Caco-2 (cell line): Measurements from ENCODE around the gene MYORG. TPM values are rescaled to one million over a fixed set of nuclear protein-coding genes. Genes with fewer than 3 reads are reported as not detected.

Source experiments
- Bru-seq: library from RNA; stranded (reverse); fragments of 400-500 nt; gene quantifications from one replicate; lab custom pipeline; 2021; lab: Mats Ljungman, UMichigan
- BruChase-seq, 2 experiments: library from RNA; stranded (reverse); fragments of 400-500 nt; gene quantifications; one replicate each; lab custom pipeline; 2021; lab: Mats Ljungman, UMichigan
- BruUV-seq: library from RNA; stranded (reverse); fragments of 400-500 nt; replicated peaks from 2 replicates; lab custom pipeline; 2021; lab: Mats Ljungman, UMichigan
- CTCF ChIA-PET: fragments of 300-600 bp; sonication (Branson Sonifier 250); formaldehyde crosslinking; loops from one replicate; lab custom pipeline; 2022; ENCODE audit warnings: antibody characterized with exemption; lab: Charles Lee
- POLR2A ChIA-PET: fragments of 300-600 bp; sonication (Branson Sonifier 250); formaldehyde crosslinking; loops from one replicate; lab custom pipeline; 2022; ENCODE audit warnings: antibody characterized with exemption; lab: Charles Lee
- DNase-seq, 2 experiments: peaks; one replicate each; pipeline versions ENCODE4 v3.0.0 to v3.0.0-alpha.2; 2020 to 2022
- H3K27me3 ChIP-seq: replicated peaks from 2 replicates; pipeline ENCODE4 v1.6.0; 2011; ENCODE audit warnings: low read length; ENCODE audit not compliant: control insufficient read depth, insufficient read depth
- H3K36me3 ChIP-seq: 2 replicates; pipeline ENCODE4 v1.5.1; 2011; ENCODE audit warnings: low read length; ENCODE audit not compliant: control insufficient read depth, insufficient read depth
- H3K4me1 ChIP-seq: fragments of 250-450 bp; sonication (Bioruptor Pico); 2 replicates; pipeline ENCODE4 v1.5.1; 2020; ENCODE audit warnings: mild to moderate bottlenecking
- H3K4me3 ChIP-seq: 2 replicates; pipeline ENCODE4 v1.5.1; 2011; ENCODE audit warnings: low read depth, mild to moderate bottlenecking, control low read depth, low read length
- H3K9me3 ChIP-seq: fragments of 250-450 bp; sonication (Bioruptor Pico); 2 replicates; pipeline ENCODE4 v1.5.1; 2020; ENCODE audit warnings: mild to moderate bottlenecking, moderate library complexity
- H3K27ac Mint-ChIP-seq: one replicate; pipeline ENCODE4 v1.8.0; 2022; ENCODE audit warnings: mixed read lengths; ENCODE audit not compliant: unreplicated experiment
- H3K27me3 Mint-ChIP-seq: one replicate; pipeline ENCODE4 v1.8.0; 2022; ENCODE audit warnings: mixed read lengths; ENCODE audit not compliant: insufficient read depth, unreplicated experiment
- H3K36me3 Mint-ChIP-seq: one replicate; pipeline ENCODE4 v1.8.0; 2022; ENCODE audit warnings: mild to moderate bottlenecking, mixed read lengths; ENCODE audit not compliant: insufficient read depth, unreplicated experiment
- H3K4me1 Mint-ChIP-seq: one replicate; pipeline ENCODE4 v1.8.0; 2022; ENCODE audit warnings: low read depth, mixed read lengths; ENCODE audit not compliant: unreplicated experiment
- H3K4me3 Mint-ChIP-seq: one replicate; pipeline ENCODE4 v1.8.0; 2022; ENCODE audit warnings: mild to moderate bottlenecking, moderate library complexity, mixed read lengths; ENCODE audit not compliant: unreplicated experiment
- H3K9me3 Mint-ChIP-seq: one replicate; pipeline ENCODE4 v1.8.0; 2022; ENCODE audit warnings: mixed read lengths; ENCODE audit not compliant: unreplicated experiment
- intact Hi-C: fragments of 100-400 bp; cut with micrococcal nuclease; formaldehyde crosslinking; loops from one replicate; pipeline ENCODE4 v1.10.0; 2022; ENCODE audit not compliant: unreplicated experiment
- long read RNA-seq: library from polyadenylated mRNA; stranded (forward); transcript quantifications from one replicate; pipeline ENCODE4 v2.0.0, GENCODE V29; 2022
- total RNA-seq: library from RNA; stranded (reverse); gene quantifications from 2 replicates; pipeline ENCODE4 v1.2.3, GENCODE V29; 2022
- TF ChIP-seq, protein P1 (sequence below), 2 experiments: fragments of 200-600 bp in 1 of 2; IDR thresholded peaks; 1 replicate in 1 of 2; 2 replicates in 1 of 2; pipeline versions ENCODE4 v1.5.1 to v1.8.0; 2011 to 2022; ENCODE audit warnings: antibody characterized with exemption in 1 of 2, control low read depth in 1 of 2, inconsistent platforms in 1 of 2, low read depth in 1 of 2, low read length in 1 of 2, mild to moderate bottlenecking in 1 of 2, moderate library complexity in 1 of 2; ENCODE audit not compliant: insufficient read depth in 1 of 2, severe bottlenecking in 1 of 2, unreplicated experiment in 1 of 2

Gene MYORG
- 33.4 and 37.3 TPM in 2 replicates for total RNA-seq
- Bru-seq, nascent RNA: percentile 82 among the genes with signal in this experiment
- percentile 95 among the genes with signal in this experiment for BruChase-seq, experiment 1, labeled RNA remaining after a 2-hour chase
- BruChase-seq, experiment 2, labeled RNA remaining after a 6-hour chase: percentile 98 among the genes with signal in this experiment
- long read RNA-seq, full-length matches to known transcripts: 23 of 49 reads
- long read RNA-seq, partial matches to known transcripts: 0 of 49 reads
- long read RNA-seq, other reads (novel, unspliced or antisense): 26 of 49 reads

DNA sequence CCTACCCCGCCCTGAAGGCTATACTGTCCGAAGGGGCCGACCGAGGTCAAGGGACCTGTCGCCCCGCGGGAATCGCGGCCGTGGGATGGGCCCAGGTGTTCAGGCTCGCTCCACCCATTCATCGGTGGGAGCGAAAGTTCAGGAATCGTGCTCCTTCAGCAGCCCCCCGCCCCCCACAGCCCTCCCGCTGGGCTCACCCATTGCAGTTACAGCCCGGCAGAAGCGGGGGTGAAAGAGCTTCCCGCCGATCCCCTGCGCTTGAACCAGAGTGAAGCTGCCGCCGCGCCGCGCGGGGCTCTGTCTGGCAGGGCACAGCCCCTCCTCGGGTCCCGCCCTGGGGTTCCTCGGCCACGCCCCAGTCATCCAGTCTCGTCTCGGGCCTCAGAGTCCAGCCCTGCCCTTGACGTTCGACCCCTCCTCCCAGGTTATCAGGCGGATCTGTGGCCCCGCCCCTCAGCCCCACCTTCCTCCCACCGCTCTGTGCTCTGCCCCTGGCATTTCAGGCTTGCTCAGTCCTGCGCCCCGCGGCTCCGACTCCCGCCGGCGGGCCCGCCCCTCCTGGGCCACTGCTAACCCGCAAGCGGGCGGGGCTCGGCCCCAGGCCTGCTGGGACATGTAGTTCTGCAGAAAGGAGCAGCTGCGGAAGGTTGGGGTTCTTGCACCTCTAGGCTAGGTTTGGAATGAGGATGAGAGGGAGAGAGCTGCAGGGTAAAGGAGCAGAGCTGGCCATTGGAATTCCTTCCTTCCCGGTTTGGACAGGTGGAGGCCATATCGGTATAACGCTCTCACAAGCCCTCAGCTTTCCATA, at the start of gene MYORG:
MYORG (minus strand) TSS at position 303 of the 808 bp plus-strand sequence. CDS start 3,955 bp downstream, outside the sequence.
- CTCF ChIA-PET: interaction anchor here (0.6 to 7.5 kb wide), 7 partner anchors 24 to 302 kb away, joined by 3 to 105 read pairs (median 5); partner anchors contain the start of genes DNAI1 and FAM219A
- intact Hi-C loops: loop anchor here (1.0 to 5.0 kb wide), 5 partner anchors 47 to 329 kb away; partner anchors contain the start of genes DCAF12, DNAI1, FAM219A and KIF24
- POLR2A ChIA-PET: interaction anchor here (0.6 to 1.5 kb wide), 6 partner anchors 24 to 100 kb away, joined by 3 to 8 read pairs (median 4); no protein-coding TSS in a partner anchor
- TF ChIP-seq, protein P1, sequence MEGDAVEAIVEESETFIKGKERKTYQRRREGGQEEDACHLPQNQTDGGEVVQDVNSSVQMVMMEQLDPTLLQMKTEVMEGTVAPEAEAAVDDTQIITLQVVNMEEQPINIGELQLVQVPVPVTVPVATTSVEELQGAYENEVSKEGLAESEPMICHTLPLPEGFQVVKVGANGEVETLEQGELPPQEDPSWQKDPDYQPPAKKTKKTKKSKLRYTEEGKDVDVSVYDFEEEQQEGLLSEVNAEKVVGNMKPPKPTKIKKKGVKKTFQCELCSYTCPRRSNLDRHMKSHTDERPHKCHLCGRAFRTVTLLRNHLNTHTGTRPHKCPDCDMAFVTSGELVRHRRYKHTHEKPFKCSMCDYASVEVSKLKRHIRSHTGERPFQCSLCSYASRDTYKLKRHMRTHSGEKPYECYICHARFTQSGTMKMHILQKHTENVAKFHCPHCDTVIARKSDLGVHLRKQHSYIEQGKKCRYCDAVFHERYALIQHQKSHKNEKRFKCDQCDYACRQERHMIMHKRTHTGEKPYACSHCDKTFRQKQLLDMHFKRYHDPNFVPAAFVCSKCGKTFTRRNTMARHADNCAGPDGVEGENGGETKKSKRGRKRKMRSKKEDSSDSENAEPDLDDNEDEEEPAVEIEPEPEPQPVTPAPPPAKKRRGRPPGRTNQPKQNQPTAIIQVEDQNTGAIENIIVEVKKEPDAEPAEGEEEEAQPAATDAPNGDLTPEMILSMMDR (IDR thresholded peaks at IDR 0.05; ENCODE audit: insufficient read depth in 1 of 2, low read depth in 1 of 2, low read length in 1 of 2, severe bottlenecking in 1 of 2, unreplicated experiment in 1 of 2): no peak
- Mint-ChIP-seq H3K4me3 (peak within 1 kb of the TSS; percentile 88), H3K27me3 (no peaks in the 10 kb centered on the region), H3K36me3 (peaks cover 23% of the 10 kb centered on the region), H3K4me1 (peaks cover 26% of the 10 kb centered on the region), H3K27ac (peak within 1 kb of the TSS; percentile 49), H3K9me3 (no peaks in the 10 kb centered on the region)
- no peaks in the 10 kb centered on the region for H3K27me3 ChIP-seq
- H3K36me3 ChIP-seq: peaks cover 2% of the 10 kb centered on the region
- no peaks in the 10 kb centered on the region; the same call in 1 of the 2 replicates for H3K9me3 ChIP-seq
- peaks cover 29% of the 10 kb centered on the region for H3K4me1 ChIP-seq
- peak; percentile 99 for DNase-seq
- peak within 1 kb of the TSS; percentile 89 for H3K4me3 ChIP-seq
- no TSS peak for BruUV-seq

DNA sequence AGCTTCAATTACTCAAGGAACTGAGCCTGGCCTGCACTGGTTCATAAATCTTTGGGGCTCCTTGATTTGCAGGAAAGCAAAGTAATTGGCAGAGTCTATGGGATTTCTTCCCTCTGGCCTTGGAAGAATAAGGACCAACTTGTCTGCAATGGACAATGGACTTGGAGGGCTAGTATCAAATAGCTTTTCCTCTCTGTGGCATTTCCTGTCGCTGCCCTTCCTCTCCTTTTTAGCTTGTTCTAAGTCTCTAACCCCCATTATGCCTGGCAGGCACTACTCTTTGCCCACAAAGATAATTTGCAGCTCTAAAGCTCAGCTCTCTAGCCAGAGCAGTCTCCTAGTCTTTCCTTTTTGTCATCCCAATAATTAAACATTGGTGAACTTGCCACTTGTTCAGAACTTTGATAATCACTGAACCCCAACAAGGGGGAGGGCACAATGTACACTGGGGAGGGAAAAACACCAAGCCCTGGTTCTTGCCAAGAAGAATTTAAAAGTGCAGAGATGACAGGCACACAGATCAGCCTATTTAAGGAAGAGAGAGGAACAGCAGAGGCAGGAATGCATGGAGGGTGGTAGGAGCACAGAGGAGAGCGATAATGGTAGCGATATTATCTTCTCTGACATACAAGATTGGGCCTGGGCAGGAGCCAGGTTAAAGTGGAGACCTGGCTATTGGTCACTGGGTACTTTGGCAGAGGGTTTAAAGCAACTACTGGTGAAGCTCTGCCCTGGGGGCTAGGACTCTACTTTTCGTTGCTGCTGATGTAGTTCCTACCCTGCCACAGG, 43.2 kb upstream of the MYORG start:
- Histone ChIP-seq H3K9me3 (no peaks in the 10 kb centered on the region), H3K27me3 (no peaks in the 10 kb centered on the region), H3K4me1 (no peaks in the 10 kb centered on the region), H3K36me3 (no peaks in the 10 kb centered on the region), H3K4me3 (no peak overlapping the region)
- Mint-ChIP-seq H3K36me3 (no peaks in the 10 kb centered on the region), H3K4me1 (no peaks in the 10 kb centered on the region), H3K4me3 (no peak overlapping the region), H3K27ac (no peak overlapping the region), H3K9me3 (no peaks in the 10 kb centered on the region), H3K27me3 (no peaks in the 10 kb centered on the region)
- TF ChIP-seq, protein P1 (IDR thresholded peaks at IDR 0.05; ENCODE audit: insufficient read depth in 1 of 2, low read depth in 1 of 2, low read length in 1 of 2, severe bottlenecking in 1 of 2, unreplicated experiment in 1 of 2): no peak
- no peak for DNase-seq
- ChIA-PET POLR2A (no interaction called here), CTCF (no interaction called here)
- intact Hi-C loops: no loop called here
- BruUV-seq: no TSS peak
